Chondrocyte (in vitro differentiated cells): ENCODE results near the gene PLBD1. TPM values are rescaled to one million over a fixed set of nuclear protein-coding genes. Genes with fewer than 3 reads are reported as not detected.

ENCODE experiments used
- DNase-seq: peaks from one replicate; pipeline ENCODE4 v3.0.0; 2021; ENCODE audit warnings: mixed read lengths, low spot score
- H3K27ac Mint-ChIP-seq: one replicate; pipeline ENCODE4 v1.8.0; 2021; ENCODE audit warnings: mild to moderate bottlenecking, moderate library complexity, mixed read lengths; ENCODE audit not compliant: unreplicated experiment
- H3K27me3 Mint-ChIP-seq: 2 replicates; pipeline ENCODE4 v1.8.0; 2021; ENCODE audit warnings: low read depth, mixed read lengths
- H3K36me3 Mint-ChIP-seq: 2 replicates; pipeline ENCODE4 v1.8.0; 2021; ENCODE audit warnings: low read depth, mixed read lengths
- H3K4me1 Mint-ChIP-seq: 2 replicates; pipeline ENCODE4 v1.8.0; 2021; ENCODE audit warnings: low read depth, mild to moderate bottlenecking, mixed read lengths
- H3K4me3 Mint-ChIP-seq: one replicate; pipeline ENCODE4 v1.8.0; 2021; ENCODE audit warnings: mild to moderate bottlenecking, moderate library complexity, mixed read lengths; ENCODE audit not compliant: unreplicated experiment
- H3K9me3 Mint-ChIP-seq: 2 replicates; pipeline ENCODE4 v1.8.0; 2021; ENCODE audit warnings: low read depth, mixed read lengths
- total RNA-seq: library from RNA; stranded (reverse); gene quantifications from 3 replicates; pipeline ENCODE4 v1.2.1, GENCODE V29; 2021
- TF ChIP-seq, protein P1 (sequence below): fragments of 200-600 bp; sonication (generic); IDR thresholded peaks from 2 replicates; pipeline ENCODE4 v1.5.0; 2021; ENCODE audit warnings: antibody characterized with exemption, mild to moderate bottlenecking, moderate library complexity

PLBD1 gene
- total RNA-seq, 1 donor from 2014 or later: 4.1 TPM

DNA sequence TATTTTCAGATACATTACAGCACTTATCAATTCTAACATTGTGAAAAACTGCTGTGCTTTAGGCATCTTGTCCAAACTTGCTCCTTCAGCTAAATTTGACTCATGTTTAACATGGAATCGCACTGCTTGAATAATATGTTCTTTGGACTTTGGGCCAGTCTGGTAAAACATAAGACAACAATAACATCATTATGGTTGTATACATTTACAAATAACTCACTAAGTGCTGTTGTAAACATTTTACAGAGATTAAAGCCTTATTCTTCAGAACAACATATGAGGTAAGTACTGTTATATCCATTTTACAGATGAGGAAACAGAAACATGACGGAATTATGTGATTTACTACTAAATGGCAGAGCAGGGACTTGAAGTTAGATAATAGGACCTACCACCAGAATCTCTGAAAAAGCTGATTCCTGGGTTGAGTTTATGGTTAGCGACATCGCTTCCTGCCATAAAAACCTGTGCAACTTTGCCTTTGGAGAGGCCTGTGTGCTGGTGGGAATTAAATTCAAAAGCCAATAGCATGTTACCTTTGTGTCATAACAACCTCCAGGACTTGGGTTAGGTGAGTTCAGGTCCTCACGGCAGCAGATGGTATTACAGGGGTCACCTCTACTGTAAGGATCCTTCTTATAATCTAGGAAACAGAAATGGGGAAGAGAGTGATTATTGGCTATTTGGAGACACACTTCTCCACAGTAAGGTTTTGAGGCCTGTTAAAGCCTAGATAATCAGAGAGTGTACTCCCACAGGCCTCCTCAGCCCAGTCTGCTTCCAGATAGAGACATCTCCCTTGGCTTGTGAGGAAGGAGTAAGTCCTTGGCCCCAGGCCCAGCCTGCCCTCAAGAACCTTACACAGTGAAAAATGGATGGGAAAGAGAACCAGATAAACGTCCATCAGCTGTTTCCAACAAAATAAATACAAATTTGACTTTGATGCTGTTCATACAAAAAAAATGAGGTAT lies 61.8 kb downstream of the PLBD1 start:
- Mint-ChIP-seq H3K4me1 (no peaks in the 10 kb centered on the region), H3K36me3 (peaks cover 20% of the 10 kb centered on the region), H3K9me3 (no peaks in the 10 kb centered on the region), H3K27ac (no peak overlapping the region), H3K4me3 (no peak overlapping the region), H3K27me3 (no peaks in the 10 kb centered on the region)
- TF ChIP-seq, protein P1, sequence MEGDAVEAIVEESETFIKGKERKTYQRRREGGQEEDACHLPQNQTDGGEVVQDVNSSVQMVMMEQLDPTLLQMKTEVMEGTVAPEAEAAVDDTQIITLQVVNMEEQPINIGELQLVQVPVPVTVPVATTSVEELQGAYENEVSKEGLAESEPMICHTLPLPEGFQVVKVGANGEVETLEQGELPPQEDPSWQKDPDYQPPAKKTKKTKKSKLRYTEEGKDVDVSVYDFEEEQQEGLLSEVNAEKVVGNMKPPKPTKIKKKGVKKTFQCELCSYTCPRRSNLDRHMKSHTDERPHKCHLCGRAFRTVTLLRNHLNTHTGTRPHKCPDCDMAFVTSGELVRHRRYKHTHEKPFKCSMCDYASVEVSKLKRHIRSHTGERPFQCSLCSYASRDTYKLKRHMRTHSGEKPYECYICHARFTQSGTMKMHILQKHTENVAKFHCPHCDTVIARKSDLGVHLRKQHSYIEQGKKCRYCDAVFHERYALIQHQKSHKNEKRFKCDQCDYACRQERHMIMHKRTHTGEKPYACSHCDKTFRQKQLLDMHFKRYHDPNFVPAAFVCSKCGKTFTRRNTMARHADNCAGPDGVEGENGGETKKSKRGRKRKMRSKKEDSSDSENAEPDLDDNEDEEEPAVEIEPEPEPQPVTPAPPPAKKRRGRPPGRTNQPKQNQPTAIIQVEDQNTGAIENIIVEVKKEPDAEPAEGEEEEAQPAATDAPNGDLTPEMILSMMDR: no peak
- no peak for DNase-seq

DNA sequence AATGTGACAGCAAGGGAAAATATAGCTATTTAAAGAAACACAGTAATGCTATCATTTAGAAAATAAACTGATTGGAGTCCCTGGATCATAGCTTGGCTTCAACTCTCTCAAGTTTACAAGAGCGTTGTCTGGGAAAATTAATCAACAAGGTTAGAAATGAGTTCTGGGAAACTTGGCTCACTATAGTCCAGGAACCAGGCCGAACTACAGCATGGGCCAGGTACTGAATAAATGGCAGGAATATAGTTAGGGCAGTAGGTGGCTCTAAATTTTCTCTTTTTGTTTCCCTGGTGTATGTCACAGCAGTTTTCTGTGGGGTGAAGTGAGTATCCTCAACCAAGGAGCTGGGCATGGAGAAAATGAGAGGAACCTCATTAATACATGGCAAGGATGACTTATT lies 72.4 kb downstream of the PLBD1 start:
- TF ChIP-seq, protein P1: no peak
- H3K9me3 Mint-ChIP-seq: peaks cover 12% of the 10 kb centered on the region
- no peak overlapping the region for H3K4me3 Mint-ChIP-seq
- H3K4me1 Mint-ChIP-seq: no peaks in the 10 kb centered on the region
- DNase-seq: no peak
- no peaks in the 10 kb centered on the region for H3K27me3 Mint-ChIP-seq
- peaks cover 59% of the 10 kb centered on the region for H3K36me3 Mint-ChIP-seq
- no peak overlapping the region for H3K27ac Mint-ChIP-seq

DNA sequence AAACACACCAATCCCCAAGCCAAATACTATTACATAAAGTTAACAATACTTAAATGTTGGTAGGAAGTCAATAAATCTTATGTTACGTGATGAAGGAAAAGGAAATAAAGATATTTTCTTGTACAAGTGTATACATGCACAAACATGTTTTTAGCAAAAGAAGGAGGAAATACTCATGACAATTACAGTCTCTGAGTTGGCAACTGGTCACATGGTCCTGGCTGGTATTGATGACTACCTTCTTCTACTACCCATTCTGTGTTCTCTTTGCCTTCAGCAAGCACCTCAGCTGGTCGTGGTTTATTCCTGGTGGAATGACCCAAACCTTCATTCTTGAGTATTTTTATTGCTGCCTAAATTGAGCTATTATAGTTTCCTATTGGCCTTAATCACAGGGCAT lies 84.8 kb downstream of the PLBD1 start:
- H3K9me3 Mint-ChIP-seq: no peaks in the 10 kb centered on the region
- H3K27me3 Mint-ChIP-seq: no peaks in the 10 kb centered on the region
- no peaks in the 10 kb centered on the region for H3K4me1 Mint-ChIP-seq
- TF ChIP-seq, protein P1: no peak
- DNase-seq: no peak
- H3K27ac Mint-ChIP-seq: no peak overlapping the region
- peaks cover 53% of the 10 kb centered on the region for H3K36me3 Mint-ChIP-seq
- no peak overlapping the region for H3K4me3 Mint-ChIP-seq

- H3K9me3 Mint-ChIP-seq: no peaks in the 10 kb centered on the region
- no peak for DNase-seq
- no peaks in the 10 kb centered on the region for H3K4me1 Mint-ChIP-seq
- H3K27ac Mint-ChIP-seq: no peak overlapping the region
- TF ChIP-seq, protein P1: no peak
- H3K36me3 Mint-ChIP-seq: peaks cover 53% of the 10 kb centered on the region
- no peaks in the 10 kb centered on the region for H3K27me3 Mint-ChIP-seq
- no peak overlapping the region for H3K4me3 Mint-ChIP-seq
These were observed 85.3 kb downstream of the PLBD1 start for GRCh38 chr12:14482361-14482760.

GRCh38 chr12:14481201-14481600 lies 86.5 kb downstream of the PLBD1 start:
- Mint-ChIP-seq H3K36me3 (peaks cover 46% of the 10 kb centered on the region), H3K27me3 (no peaks in the 10 kb centered on the region), H3K4me1 (no peaks in the 10 kb centered on the region), H3K9me3 (no peaks in the 10 kb centered on the region), H3K27ac (no peak overlapping the region), H3K4me3 (no peak overlapping the region)
- DNase-seq: no peak
- TF ChIP-seq, protein P1: no peak
